Stimulated activated CD8-positive, alpha-beta memory T cell treated with anti-CD3 and anti-CD28 coated beads, Interleukin-12 subunit alpha, Interleukin-12 subunit beta, amount 100 ng/mL, for 24 hours (primary cell): ENCODE data around the gene SLC5A10.

Experiments
- DNase-seq: peaks from one replicate; pipeline ENCODE4 v3.0.0-alpha.2; 2020; ENCODE audit errors: extremely low read depth

The SLC5A10 gene

GRCh38 chr17:18964550-18964949 is 12.6 kb downstream of the SLC5A10 start:
- no peak for DNase-seq

- no peak for DNase-seq
These were observed 13.7 kb downstream of the SLC5A10 start for GRCh38 chr17:18965530-18966236.

GRCh38 chr17:18966831-18967624 is 15.1 kb downstream of the SLC5A10 start:
- no peak for DNase-seq

GRCh38 chr17:18967916-18968315 is 16.0 kb downstream of the SLC5A10 start:
- no peak for DNase-seq

GRCh38 chr17:18968345-18968744 is 16.4 kb downstream of the SLC5A10 start:
- DNase-seq: no peak

- no peak for DNase-seq
These were observed 17.3 kb downstream of the SLC5A10 start for GRCh38 chr17:18968945-18969887.

DNA sequence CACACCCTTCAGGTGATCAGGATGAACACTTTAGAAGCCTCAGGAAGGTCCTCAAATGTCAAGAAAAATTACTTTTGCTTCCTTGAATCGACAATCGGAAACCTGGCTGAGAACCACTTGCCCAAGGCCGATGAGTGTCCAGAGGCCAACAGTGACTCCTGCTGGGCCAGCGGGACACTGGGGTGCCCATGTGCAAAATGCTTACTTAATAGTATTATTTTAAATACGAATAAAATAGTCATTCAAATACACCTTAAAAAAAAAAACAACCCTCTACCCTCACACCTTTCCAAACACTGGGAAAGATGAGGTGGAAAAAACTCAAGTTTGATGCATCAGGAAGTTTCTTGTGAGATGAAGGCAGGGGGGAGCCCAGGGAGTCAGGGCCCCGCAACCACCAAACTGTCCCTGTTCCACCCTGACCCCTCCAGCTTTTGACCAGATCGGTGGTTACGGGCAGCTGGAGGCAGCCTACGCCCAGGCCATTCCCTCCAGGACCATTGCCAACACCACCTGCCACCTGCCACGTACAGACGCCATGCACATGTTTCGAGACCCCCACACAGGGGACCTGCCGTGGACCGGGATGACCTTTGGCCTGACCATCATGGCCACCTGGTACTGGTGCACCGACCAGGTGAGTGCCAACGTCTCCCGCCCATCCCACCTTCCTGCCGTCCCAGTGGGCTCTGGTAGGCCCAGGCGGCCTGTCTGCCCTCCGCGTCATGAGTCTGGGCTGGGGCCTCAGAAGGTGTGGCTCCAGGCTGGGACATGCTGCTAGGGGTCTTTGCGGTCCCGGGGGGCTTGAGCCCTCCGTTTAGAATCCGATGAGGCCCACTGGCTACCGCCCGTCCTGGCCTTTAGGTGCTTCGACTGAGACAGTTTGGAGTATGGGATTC is 18.9 kb downstream of the SLC5A10 start:
- no peak for DNase-seq

DNA sequence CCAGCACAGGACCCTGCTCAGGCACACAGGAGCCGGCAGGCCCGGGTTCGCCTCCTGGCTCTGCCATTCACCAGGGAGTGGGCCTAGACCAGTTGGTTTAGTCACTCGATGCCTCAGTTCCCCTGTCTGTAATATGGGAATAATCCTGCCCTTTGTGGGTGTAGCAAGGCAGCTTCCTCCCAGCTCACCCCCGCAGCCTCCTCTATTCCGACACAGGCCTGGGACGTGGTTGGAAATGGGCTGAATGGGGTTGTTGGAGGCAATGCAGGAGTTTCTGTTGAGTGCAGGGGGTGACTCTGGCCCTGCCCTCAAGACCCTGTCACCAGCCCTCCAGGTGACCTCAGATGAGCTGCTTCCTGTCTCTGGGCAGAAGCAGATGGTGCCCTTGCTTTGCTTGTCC is 19.8 kb downstream of the SLC5A10 start:
- no peak for DNase-seq

- no peak for DNase-seq
These were observed 22.6 kb downstream of the SLC5A10 start for GRCh38 chr17:18974407-18975149.

GRCh38 chr17:18975597-18975996 is 23.6 kb downstream of the SLC5A10 start:
- no peak for DNase-seq

- DNase-seq: no peak
These were observed 24.2 kb downstream of the SLC5A10 start for GRCh38 chr17:18976201-18976600.

DNA sequence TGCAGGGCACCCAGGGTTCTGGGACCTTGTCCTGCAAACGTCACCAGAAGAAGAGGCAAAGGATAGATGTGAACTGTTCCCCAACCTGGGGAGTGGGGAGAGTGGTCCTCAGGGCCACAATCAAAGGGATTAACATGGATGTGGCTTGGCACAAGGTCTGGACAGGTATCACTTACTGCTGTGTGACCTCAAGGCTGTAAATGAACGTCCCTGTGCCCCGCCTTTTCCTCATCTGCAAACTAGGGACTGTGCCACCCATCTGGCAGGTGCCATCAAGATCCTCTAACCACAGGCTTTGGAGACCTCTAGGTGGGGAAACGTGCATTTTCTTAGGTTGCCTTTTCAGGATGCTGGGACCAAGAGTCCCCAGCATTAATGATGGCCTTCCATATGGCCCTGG is 25.1 kb downstream of the SLC5A10 start:
- no peak for DNase-seq

DNA sequence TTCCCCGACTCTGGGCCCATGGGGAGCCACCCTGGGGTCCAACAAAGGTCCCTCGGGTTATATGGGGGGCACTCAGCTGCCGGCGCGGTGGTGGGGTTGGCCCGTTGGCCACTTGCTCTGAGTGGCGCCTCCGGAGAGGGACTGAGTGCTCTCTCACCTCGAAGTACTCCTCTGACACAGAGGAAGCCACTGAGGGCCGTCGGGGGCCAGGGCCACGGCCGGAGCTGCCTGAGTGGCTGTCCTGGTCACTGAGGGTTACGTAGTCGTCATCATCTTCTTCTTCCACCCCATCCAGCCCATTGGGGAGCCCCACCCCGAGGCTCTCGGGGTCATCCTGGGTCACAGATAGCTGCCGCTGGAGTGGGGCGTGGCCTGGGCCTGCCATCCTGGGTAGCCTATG is 25.7 kb downstream of the SLC5A10 start:
- DNase-seq: no peak

DNA sequence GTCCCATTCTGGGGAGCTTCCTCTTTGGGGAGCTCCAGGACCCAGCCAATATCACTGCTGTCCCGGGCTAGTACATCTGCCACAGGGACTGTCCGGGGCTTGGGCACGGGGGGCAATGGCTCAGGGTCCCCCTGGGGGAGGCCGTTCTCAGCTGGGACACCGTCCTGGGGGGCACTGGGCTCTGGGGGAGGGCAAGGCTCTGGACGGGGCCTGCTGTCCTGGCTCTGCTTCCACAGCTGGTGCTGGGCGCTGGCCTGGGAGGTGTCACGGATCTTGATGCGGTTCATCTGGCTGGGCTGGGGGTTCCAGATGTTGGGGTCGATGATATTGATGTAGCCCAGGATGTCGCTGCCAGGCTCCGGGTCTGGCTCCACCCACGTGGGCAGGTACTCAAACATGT is 26.1 kb downstream of the SLC5A10 start:
- no peak for DNase-seq

- DNase-seq: no peak
These were observed 26.7 kb downstream of the SLC5A10 start for GRCh38 chr17:18978655-18979054.

DNA sequence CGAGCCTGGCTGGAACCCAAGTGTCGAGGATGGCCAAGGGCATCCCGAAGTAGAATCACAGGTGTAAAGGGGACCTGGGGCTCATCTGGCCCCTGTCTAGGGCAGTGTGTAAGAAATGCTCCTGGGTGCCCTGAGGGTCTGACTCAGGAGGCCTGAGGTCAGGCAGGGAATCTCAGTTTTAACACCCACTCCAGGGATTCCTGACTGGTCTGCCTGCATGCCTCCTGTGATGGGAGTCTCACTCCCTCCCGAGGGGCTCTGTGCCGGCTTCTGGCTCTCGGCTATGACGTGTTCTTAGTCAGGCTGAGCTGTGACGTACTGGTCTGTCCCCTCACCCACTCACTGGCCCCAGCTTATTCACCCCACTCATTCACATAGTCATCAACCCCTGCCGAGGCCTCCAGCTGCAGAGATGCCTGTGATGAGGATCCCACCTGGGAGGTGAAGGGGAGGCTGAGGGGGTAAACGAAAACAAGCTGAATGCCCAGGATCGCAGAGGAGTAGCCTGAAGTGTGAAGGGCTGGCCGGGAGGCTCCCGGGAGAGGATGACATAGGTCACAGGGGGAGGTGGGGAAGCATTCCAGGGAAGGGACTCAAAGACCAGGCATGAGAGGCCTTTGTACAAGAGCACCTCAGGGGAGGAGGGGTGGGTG is 28.8 kb downstream of the SLC5A10 start:
- DNase-seq: no peak

- DNase-seq: no peak
These were observed 29.3 kb downstream of the SLC5A10 start for GRCh38 chr17:18981335-18981641.

GRCh38 chr17:18981642-18982424 is 29.9 kb downstream of the SLC5A10 start:
- no peak for DNase-seq
